ENCODE measurements around the gene BMP7.

DNA sequence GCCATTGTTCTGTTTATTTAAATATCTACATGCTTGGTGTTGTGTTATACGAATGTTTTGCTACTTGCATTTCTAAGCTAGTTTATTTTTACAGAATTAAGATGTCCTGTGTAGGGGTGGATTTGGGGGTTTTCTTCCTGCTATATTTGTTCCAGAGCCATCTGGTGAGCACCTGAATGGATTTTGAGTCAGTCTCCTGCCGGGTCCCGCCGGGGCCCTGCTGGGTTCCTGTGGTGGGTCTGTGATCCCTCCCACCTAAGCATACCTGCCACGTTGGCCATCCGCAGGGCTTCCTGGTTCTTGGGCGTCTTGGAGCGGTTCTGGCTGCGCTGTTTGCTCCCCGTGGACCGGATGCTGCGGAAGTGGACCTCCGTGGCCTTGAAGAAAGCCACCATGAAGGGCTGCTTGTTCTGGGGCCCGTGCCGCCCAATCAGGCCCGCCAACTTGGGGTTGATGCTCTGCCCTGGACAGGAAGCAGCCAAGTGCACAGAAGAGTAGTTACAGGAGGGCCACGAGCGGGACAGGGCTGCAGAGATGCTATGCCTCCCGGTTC is 82.9 kb downstream of the BMP7 start:
- TF ChIP-seq ZNF274 (IDR thresholded peaks at IDR 0.05; ENCODE audit: low read depth, low read length) (no peak), YY1 (IDR thresholded peaks at IDR 0.05; ENCODE audit: insufficient read depth, insufficient read length) (no peak), SUZ12 (IDR thresholded peaks at IDR 0.05; ENCODE audit: extremely low read depth, insufficient read depth, insufficient read length) (no peak)
